HG02840 (cell line): ENCODE results near the gene STAT5B.
"Not testable (repeated sequence)": the region's sequence is repeated elsewhere in the genome, so short reads cannot be mapped to it uniquely, and the experiment has no call there.

ENCODE experiments used
- ATAC-seq: cut with Tn5 transposase; IDR thresholded peaks from one replicate; pipeline ENCODE4 v1.9.1; 2021; ENCODE audit warnings: mild to moderate bottlenecking, moderate library complexity, moderate number of reproducible peaks; ENCODE audit not compliant: unreplicated experiment, low FRiP score

The STAT5B gene

DNA sequence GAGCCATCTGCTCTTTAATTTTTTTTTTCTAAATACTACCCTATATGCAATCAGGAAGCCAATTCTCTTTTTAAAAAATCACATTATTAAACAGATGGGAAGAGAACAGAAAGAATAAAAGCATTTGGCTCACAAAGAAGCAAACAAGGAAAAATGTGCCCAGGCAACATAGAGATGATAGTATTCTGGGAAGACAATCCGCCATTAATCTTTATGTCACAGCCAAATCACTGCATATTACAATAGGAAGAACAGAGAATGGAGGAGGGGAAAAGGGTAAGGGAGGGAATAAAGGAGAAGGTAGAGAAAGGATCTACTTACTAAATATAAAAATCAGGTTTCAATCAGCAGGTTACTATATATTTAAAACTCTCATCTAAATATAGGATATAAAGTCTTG lies 34.3 kb downstream of the STAT5B start:
- no peak for ATAC-seq

DNA sequence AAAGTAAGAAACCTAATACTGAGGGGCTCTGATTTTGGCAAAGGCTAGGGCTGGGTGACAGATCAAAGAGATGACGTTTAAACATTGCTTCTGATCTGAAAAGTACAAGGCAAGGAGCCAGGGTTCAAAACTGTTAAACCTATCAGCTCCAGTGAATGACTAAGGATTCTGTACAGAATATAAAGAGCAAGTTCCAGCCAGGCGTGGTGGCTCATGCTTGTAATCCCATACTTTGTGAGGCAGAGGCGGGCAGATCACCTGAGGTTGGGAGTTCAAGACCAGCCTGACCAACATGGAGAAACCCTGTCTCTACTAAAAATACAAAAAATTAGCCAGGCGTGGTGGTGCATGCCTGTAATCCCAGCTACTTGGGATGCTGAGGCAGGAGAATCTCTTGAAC lies 35.3 kb downstream of the STAT5B start:
- ATAC-seq, result not testable (repeated sequence)

DNA sequence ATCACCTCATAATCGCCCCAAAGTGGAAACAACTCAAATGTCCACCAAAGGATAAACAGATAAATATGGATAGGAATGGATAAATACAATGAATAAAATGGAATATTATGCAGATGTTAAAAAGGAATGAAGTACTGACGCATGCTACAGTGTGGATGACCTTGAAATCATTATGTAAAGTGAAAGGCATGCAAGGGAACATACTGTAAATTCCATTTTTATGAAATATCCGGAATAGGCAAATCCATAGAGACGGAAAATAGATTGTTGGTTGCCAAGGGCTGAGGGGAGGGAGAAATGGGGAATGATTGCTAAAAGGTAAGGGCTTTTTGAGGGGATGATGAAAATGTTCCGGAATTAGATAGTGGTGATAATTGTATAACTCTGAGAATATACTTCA lies 36.0 kb downstream of the STAT5B start:
- no peak for ATAC-seq

DNA sequence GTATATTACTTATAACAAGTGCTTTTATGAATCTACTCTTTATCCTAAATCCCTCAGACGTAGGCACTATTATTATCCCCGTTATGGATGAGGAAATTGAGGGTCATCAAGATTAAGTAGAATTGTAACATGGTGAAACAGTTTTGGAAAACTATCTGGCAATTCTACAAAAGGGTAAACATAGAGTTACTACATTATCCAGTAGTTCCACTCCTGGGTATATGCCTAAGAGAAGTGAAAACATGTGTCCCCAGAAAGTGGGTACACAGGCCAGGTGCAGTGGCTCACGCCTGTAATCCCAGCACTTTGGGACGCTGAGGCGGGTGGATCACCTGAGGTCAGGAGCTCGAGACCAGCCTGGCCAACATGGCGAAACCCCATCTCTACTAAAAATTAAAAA lies 36.6 kb downstream of the STAT5B start:
- not testable (repeated sequence) for ATAC-seq

DNA sequence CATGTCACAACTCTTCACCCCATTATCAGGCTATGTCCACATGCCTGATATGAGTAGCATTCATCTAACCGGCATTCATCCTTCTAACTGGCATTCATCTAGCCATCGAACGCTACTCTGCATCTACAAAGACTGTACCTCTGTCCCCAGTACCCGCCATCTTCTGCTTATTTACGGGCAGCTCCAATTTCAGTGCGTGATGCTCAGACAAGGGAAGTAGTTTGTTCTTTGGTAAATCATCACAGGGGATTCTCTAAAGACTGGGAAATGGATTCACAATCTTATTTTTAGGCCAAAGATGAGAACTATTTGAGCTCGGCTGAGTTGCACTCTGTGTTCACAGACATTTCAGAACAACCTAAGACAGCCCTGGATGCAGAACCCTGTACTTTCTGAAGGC lies 39.4 kb downstream of the STAT5B start:
- ATAC-seq, result no peak

DNA sequence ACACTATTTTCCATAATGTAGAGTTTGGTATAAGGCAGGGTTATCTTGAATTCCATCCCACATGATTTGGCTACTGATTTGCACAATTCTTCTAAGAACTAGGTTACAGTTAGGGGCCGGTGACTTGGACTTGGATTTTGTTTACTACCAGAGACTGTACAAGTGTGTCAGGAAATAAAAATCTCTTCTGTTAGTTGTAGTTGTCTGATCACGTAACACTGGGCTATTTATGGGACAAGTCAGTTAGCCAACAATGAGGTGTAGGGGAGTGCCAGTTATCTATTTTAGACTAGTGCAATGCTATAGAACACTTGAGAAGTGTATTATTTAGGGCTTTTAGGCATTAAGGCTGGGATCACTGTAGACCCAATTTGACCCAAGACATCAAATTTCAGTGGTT lies 42.2 kb downstream of the STAT5B start:
- no peak for ATAC-seq

DNA sequence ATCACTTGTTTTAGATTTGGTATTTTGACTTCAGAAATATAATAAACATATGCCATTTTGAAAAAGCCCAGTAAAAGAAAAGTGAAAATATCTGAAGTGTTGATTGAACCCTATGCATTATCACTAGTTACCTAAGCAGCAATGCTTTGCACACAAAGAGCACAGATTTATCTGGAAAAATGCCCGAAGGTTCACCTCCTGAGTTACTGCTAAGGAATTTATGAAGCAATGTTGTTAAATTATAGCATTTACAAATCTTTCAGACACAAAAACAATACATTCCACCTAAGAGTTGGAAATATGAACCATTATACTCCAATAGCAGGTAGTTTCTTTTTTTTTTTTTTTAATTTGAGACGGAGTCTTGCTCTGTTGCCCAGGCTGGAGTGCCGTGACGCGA lies 43.0 kb downstream of the STAT5B start:
- no peak for ATAC-seq

DNA sequence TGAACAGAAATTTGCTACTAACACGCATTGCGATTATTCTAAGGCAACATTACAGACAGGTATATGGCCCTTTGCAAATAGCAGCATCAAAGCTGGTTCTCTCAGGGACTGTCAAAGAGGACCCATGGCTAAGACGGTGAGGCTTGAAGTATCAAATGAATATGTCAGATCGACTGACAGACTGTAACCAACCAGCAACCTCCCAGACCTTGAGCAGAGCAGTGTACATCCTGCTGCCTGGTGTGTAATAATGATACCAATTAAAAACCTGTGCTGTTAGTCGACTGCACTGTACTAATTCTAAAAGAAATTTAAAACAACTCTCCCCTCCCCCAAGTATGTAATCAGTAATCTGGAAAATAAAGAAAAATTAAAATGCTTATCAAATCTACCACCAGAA lies 46.0 kb downstream of the STAT5B start:
- ATAC-seq, result no peak

DNA sequence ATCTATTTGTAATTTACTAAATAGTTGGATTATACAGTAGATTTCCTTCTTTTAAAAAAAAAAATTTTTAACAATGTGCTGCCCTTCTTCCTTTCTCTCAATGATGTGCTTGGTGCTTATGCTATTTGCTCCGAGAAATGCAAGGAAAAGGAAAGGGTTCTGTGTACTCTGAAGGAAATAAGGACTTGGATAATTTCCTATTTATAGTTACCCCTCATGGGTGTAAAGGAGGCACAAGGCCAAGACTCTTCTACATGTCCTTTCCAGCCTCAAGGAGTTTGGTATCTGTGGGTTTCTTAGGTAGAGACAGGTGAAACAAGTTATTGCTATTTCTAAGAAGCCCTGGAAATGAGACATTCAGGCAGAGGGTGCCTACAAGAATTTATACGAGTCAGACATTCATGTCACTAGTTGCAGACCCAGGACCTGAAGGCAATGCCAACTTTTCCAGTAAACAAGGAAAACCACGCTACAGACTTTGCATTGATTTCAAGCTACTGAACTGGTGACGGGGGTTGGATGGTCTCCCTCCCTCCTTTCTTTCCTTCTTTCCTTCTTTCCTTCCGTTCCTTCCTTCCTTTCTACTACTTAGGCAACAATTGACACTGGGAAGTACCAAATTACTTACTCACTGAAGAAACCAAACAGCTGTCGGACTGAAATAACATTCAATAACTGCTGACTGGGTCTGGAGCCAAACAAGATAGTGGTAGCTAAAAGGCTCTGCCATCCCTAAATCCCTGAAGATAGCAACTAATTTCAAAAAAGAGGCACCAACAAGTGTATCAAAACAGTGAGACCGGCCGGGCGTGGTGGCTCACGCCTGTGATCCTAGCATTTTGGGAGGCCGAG lies 48.1 kb downstream of the STAT5B start:
- no peak for ATAC-seq

DNA sequence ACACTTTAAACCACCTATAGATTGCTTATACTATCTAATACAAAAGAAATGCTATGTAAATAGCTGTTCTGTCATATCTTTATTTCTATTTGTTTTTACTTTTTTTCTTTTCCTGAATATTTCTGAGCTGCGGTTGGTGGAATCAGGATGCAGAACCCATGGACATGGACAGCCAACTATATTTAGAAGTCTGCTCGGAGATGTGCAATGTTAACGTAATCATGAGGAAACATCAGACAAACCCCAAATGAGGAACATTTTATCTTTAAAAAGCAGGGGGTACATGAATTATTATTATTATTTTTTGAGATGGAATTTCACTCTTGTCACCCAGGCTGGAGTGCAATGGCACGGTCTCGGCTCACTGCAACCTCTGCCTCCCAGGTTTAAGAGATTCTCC lies 50.5 kb downstream of the STAT5B start:
- no peak for ATAC-seq

DNA sequence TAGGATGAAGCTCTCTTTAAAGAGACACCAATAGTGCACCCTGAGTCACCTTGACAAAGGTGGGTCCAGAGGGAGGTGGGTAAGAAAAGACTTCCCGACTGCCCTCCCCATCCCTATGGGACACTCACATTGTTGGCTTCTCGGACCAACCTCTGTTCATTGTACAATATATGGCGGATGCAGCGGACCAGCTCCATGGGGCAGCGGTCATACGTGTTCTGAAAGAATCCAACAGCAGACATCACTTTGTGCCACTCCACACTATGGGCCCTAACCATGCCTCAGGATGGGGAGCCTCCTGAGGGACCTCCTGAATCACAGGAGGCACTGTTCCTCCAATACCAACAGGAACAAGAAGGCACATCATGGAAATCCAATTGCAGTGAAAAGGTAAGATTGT lies 51.5 kb downstream of the STAT5B start:
- ATAC-seq, result no peak

DNA sequence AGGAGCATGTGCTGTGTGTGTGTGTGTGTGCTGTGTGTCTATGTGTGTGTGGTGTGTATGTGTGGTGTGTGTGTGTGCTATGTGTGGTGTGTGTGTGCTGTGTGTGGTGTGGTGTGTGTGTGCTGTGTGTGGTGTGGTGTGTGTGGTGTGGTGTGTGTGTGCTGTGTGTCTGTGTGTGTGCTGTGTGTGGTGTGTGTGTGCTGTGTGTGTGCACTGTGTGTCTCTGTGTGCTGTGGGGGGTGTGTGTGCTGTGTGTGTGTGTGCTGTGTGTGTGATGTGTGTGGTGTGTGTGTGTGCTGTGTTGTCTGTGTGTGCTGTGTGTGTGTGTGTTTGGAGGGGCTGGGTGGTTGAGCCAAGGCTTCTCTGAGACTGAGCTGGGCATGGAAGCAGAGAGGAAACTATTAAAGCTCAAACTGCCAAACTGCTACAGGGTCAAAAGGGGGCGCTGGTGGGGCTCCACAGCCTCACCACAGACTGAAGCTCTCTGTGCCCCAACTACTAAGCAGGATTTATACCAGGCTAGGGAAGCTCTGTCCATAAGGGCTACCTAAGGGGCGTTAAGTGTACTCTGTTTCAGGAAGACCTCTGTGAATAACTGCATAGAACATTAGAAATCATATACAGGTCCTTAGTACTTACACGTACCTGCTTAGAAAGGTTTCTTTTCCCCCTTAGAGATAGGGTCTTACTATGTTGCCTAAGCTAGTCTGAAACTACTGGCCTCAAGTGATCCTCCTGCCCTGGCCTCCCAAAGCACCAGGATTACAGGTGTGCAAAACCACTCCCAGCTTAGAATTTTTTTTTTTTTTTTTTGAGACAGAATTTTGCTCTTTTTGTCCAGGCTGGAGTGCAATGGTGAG lies 54.1 kb downstream of the STAT5B start:
- ATAC-seq, result no peak

DNA sequence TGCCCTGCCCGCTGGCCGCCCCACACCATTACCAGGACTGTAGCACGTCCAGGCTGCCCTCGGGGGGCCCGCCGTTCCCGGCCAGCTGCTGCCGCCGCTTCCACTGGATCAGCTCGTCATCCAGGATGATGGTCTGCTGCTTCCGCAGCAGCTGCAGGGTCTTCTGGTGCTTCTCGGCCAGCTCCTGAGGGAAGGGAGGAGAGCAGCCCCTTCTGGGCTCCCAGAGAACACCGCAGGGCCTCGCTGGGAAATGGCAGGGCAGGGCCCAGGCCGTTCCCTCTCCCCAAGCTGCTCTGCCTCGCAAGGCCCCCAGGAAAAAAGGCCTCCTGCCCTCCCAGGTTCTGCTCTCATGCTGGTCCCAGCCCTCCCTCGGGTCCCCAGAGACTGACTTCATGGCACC lies 56.9 kb downstream of the STAT5B start:
- ATAC-seq, result not testable (repeated sequence)

DNA sequence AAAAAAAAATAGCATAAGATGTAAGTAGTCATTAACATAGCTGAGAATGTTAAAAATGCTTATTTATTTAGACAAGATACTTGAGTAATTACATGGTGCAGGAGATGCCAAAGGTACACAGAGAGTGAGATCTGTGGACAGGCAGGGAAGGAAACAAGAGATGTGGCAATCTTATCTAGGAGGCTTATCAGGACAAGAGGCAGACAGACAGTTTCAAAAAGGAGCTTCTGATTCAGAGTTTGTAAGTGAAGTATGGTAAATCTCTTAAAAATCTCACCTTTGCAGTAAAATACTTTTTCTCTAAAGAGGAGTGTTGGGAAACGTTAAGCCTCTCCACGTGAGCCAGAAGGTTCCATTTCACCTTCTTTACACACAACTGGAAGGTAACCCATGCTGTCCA lies 62.0 kb downstream of the STAT5B start:
- ATAC-seq, result no peak

DNA sequence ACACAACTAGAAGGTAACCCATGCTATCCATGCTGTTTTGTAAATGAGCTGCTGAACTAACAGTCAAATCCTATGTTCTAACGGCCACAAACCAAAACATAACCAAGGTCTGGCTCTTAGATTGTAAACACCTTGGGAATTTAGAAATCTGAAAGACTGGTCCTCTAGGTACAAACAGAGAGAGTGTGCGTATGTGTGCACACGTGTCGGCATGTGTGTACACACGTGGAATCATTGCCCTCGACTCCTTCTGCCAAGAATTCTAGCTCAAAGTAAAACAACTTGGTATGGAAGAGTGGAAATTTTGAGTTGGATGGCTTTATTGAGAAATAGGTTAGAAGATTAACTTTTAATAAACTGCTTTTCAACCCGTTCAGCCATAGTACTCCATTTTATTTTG lies 63.8 kb downstream of the STAT5B start:
- no peak for ATAC-seq

DNA sequence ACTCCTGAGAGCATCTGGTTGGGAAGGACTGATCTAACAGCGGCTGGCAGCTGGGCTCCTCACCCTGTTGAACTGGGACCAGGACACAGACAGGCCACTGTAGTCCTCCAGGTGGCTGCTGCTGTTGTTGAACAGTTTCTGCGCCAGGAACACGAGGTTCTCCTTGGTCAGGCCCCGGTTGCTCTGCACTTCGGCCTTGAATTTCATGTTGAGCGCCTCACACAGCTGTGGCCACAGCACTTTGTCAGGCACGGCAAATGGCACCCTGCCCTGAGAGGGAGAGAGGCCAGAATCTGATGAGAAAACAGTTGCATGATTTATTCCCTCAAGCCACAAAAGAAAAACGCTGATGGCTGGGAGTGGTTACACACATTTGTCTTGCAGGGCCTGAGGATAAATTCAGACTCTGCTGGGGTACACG lies 64.3 kb downstream of the STAT5B start:
- not testable (repeated sequence) for ATAC-seq

DNA sequence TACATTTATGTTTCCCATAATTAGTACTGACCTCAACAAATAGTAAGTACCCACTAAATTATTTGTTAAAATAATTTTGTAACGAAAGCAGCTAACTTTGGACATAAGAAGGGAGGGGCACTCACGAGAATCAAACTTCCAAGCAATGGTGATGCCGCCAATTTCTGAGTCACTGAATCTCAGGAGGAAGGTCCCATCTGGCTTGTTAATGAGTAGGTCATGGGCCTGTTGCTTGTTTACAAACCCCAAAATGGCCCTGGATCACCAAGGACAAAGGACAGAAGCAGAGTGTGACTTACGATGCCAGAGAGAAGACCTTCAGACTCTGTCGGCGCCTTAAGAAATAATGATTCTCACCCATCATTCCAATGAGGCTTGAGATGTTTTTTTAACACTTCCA lies 66.1 kb downstream of the STAT5B start:
- ATAC-seq, result no peak

DNA sequence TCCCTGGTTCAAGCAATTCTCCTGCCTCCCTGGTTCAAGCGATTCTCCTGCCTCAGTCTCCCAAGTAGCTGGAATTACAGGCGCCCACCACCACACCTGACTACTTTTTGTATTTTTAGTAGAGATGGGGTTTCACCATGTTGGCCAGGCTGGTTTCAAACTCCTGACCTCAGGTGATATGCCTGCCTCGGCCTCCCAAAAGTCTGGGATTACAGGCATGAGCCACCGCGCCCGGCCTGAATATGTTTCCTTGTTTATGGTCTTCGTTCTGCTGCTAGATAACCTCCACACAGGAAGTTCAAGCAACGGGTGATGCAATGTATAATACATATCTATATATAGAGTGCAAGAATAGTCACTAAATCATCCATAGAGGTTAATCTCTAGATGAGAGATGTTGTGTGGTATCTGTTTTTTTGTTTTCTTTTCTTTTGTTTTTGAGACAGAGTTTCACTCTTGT lies 70.0 kb downstream of the STAT5B start:
- ATAC-seq, result not testable (repeated sequence)

DNA sequence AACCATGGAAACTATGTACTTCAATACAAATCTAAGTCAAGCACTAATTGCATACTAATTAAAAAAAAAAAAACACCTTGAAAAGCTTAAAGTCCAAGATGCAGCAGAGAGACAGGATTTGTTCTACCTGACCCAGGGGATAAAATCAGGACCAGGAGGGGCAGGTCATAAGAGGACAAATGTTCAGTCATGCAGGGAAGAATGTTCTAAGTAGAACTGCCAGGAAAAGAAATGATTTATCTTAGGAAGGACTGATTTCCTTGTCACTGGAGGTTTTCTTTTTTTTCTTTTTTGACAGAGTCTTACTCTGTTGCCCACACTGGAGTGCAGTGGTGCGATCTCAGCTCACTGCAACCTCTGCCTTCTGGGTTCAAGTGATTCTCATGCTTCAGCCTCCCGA lies 72.8 kb downstream of the STAT5B start:
- no peak for ATAC-seq

DNA sequence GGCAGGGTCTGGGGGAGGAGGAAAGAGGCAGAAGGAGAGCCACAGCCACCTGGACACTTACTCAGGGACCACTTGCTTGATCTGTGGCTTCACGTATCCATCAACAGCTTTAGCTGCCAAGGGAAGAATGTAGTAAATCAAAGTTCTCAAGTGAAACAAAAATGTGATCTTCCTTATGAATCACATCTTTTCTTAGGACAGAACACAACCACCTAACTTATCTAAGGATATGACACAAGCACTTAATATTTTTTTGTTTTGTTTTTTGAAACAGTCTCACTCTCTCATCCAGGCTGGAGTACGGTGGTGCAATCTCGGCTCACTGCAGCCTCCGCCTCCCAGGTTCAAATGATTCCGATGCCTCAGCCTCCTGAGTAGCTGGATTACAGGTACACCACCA lies 73.5 kb downstream of the STAT5B start:
- no peak for ATAC-seq

DNA sequence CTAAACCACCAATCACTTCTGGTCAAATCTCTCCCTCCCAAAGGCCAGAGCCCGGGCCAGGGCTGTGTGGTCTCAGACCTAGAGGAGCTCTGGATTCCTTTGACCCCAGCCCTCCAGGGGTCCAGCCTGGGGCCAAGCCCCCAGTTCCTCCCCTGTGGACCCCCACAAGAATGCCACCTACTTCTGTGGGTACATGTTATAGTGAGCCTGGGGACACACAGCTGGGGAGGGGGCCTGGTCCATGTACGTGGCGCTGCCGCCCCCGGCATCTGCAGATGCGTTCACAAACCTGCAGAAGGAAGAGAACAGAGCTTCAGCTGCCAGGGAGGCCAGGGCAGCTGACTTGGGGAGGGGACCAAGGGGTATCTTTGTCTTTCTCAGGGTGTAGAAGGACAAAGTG lies 74.0 kb downstream of the STAT5B start:
- no peak for ATAC-seq

DNA sequence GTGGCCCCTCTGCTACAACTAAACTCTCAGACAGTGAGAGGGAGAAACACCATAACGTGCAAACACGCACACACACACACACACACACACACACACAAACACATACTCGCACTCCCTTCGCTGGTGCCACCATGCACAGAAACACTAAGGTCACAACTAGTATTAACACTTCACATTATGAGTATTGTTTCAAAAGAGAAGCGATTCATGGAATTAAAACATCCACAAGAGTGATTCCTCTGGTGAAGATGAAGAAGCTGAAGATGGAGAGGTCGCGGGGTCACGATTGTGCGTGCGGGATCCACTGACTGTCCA lies 74.8 kb downstream of the STAT5B start:
- ATAC-seq, result no peak
